DMS79 treated with DMSO at 0.1 percent for 48 hours (cell line): ENCODE measurements around the gene PIMREG.

Experiments used
- DNase-seq: peaks from one replicate; lab custom pipeline; 2025; lab: John Stamatoyannopoulos, UW

The PIMREG gene

GRCh38 chr17:6437956-6438355 is 6.3 kb upstream of the PIMREG start:
- DNase-seq = no peak

- DNase-seq = no peak
These were observed 4.3 kb upstream of the PIMREG start for GRCh38 chr17:6439951-6440350.

DNA sequence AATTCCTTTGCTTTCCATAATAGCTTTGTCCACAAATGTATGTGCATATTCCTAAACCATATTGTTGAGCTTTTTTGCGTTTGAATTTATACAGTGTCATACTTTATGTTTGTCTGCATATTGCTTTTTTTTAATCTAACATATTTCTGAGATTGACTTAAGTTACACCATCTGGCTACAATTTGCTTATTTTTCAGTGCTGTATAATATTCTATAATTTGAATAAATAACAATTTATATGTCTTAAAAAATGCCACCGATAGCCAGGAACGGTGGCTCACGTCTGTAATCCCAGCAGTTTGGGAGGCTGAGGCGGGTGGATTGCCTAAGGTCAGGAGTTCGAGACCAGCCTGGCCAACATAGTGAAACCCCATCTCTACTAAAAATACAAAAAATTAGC is 1.5 kb upstream of the PIMREG start:
- no peak for DNase-seq

GRCh38 chr17:6444571-6445335 is 498 bp downstream of the PIMREG start:
- DNase-seq = no peak

DNA sequence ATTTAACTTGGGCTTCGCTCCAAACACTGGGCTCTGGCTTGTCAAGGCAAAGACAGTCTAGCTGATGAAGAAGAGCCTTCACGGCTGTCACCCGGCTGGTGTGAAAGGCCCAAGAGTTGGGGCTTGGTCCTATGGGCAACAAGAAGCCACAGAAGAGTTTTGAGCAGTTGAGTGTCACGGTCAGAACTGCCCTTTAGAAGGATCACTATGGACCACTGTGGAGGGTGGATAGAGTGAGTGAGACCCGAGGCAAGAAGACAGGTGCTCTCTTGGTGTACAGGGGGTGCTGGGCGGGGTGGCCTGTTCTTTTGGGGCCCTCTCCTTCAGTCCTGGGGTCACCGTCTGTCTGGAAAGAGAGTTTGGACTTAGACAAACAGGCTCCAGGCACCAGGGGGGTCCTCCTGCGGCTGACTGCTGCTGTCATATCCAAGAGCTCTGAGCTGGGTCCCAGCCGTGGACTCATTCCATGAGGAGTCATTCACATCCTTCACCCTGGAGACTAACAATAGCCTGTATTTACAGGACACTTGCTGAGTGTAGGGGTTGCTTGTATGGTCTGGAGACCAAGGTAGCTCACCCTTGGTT is 2.4 kb downstream of the PIMREG start:
- DNase-seq = no peak

- DNase-seq = no peak
These were observed 4.2 kb downstream of the PIMREG start for GRCh38 chr17:6448473-6448872.

DNA sequence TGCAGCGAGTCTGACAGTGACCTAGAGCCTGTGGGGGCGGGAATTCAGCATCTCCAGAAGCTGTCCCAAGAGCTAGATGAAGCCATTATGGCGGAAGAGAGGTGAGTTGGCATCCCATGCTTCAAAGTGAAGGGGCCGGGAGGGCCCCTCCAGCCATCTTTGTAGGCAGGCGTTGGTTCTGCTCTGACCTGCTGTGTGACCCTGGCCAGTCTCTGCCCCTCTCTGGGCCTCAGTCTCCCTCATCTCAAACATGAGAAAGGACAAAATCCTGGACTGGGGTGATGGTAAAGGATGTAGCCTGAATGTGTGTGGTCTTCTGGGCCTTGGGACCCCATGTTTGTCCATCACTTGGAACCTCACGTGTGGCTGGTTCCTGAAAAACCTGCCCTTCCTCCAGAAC is 5.1 kb downstream of the PIMREG start:
- no peak for DNase-seq

DNA sequence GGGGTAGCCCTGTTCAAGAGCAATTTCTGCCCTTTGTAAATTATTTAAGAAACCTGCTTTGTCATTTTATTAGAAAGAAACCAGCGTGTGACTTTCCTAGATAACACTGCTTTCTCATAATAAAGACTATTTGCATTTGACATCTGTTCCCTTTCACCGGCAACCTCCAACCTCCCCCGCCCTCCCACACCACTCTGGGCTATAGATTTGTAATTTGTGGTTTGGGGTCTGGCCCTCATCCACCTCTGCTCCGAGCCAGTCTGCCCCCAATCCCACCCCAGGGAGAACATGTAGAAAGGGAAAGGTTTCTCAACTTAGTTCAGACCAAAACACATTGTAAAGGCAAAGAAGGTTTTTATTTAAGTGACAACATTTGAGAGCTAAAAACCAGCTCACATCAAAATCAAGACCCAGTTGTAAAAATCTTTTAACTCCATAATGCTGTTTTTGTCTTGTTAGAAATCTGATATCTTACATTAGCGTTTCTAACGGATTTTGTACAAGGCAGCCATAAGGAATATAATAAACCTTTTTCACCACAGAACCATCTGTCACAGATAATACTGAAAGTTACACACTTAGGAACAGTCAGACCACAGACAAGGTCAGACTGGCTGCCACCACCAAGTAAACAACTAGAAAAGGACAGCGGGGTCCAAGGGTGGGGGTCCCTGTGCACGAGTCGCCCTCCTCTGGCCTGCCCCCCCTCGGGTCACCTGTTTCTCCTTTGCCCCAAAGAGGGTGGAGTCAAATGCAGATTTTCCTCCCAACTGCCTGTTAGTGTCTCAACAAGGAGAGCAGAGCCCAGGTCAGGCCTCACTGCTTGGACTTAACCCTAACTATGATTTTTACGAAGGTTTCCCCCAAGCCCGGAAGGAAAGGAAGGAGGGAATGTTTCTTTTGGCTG is 6.9 kb downstream of the PIMREG start:
- no peak for DNase-seq

- no peak for DNase-seq
These were observed 8.4 kb downstream of the PIMREG start for GRCh38 chr17:6452471-6453266.

DNA sequence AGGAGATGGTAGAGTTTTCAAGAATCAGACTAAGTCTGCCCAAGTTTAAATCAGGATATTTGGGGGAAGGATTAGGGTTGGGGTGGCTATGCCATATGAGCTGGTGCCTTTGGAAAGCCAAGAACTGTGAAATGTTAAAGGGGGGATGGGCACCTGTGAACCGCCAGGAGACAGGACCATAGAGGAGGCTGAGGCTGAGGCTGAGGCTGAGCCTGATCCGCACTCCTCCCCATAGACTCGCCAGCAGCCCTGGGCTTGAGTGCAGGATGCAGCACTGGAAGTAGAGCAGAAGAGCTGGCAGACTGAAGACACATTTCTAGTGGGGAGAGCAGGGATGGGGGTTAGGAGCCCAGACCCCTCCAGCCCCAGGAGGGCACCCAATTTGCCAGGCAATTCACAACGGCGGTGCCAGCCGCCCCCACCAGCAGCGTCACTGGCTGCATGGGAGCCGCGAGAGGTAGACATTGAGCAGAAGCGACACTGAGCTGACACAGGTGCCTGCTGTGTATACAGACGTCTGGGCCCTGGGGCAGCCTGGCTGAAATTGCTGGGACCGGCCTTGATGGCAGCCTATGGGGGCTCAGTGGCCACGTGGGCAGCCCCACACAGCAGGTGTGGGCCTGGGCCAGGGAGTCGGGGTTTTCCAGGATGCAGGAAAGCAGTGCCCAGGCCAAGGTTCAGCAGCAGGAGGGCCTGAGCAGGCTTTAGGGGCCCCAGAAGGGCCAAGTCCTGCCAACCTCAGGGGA is 9.2 kb downstream of the PIMREG start:
- no peak for DNase-seq

GRCh38 chr17:6454495-6455320 is 10.5 kb downstream of the PIMREG start:
- DNase-seq = no peak

DNA sequence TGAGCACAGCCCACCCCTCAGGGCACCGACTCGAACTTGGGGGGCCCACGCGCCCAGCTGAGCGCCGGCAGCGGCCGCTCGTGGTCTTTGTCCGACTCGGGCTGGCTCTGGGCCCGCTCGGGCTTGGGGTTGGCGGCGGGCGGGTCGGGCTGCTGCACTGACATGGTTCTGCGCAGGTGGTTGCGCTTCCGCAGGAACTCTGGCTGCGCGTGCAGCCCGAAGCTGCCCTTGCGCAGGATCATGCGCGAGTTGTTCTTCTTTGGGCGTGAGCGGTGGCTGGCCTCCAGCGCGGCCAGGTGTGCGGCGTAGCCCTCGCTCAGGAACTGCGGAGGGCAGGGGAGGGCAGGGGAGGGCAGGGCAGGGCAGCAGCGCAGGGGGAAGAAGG is 11.1 kb downstream of the PIMREG start:
- no peak for DNase-seq

GRCh38 chr17:6456321-6456720 is 12.1 kb downstream of the PIMREG start:
- DNase-seq = no peak

DNA sequence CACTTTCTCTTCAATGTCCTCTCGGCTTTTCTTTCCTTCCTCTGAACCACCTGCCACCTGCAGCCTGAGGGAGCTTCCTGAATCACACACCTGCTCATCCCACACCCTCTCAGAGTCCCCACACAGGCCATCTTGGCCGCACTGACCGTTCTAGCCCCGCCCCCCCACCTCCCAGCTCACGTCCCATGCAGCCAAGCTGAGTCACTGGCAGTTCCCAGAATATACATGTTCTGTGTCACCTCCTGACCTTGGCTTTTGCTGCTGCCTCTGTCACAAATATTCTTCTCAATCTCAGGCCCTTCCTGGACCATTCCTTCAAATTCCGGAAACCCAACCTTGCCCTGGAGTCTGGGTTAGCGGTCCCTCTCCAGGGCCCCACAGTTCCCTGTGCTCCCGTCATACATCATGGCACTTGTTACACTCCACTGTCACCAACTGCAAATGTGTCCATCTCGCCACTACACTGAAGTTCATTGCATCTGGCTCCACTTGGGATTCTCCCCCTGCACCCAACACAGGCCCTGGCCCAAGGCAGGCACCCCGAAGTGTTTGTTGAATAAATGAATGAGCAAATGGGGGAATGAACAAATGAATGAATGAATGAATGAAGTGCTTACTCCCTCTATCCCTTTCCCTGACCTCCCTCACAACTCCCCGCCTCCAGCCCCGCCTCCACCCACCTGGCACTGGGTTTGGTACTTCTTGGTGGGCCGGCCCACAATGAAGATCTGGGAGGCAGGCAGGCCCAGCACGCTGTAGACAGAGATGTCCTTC is 12.8 kb downstream of the PIMREG start:
- DNase-seq = no peak

- DNase-seq = no peak
These were observed 13.6 kb downstream of the PIMREG start for GRCh38 chr17:6457688-6458459.

DNA sequence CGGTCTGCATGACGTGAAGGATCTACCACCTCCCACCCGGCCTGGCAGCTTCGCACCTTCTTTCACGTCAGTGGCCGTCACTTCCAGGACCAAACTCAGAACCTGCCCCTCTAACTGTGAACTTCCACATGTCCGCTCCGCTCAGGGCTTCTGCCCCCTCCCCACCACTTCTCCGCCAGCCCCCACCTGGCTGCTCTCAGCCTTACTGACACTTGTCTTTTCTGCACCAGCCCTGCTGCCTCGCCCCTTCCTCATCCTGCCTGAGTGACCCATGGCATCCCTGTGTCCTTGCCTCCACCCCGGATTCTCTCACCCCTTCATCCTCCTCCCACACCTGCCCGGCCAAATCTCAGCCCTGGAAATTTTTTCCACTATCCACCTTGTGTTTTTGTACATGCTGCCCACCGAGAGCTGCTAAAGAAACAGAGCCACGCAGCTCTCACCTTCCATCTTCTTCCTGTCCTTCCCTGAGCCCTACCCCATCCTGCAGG is 14.2 kb downstream of the PIMREG start:
- DNase-seq = no peak

DNA sequence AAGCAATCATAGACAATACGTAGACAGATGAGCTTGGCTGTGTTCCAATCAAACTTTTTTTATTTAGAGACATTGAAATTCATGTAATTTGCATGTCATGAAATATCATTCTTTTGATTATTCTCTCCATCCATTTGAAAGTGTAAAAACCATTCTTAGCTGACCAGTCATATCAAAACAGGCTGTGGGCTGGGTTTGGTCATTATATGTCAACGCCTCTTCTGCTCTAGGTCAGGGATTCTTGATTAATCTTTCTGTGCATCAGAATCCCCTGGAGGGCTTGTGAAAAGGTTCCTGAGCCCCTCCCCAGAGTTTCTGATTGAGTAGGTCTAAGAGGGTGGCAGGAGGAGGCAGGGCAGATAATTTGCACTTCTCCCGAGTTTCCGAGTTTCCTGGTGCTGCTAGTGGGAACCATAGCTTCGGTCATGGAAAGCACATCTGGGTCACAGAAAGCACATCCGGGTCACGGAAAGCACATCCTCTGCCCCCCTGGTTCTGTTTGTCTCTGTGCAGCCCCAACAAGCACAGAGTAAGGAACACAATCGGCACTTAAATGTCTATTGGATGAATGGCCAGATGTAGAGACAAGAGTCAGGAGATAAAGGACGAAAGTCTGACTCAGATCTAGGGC is 16.4 kb downstream of the PIMREG start:
- no peak for DNase-seq

- no peak for DNase-seq
These were observed 17.0 kb downstream of the PIMREG start for GRCh38 chr17:6461246-6461645.
